Heart left ventricle (tissue), 13 donors: Measurements from ENCODE around the gene MX2.

Source experiments
- POLR2A ChIP-seq, 2 donors: fragments of 450-650 bp; IDR thresholded peaks; one replicate each; pipeline ENCODE4 v1.6.1; 2017; ENCODE audit warnings: antibody characterized with exemption in 2 of 2, mild to moderate bottlenecking in 2 of 2, moderate library complexity in 2 of 2
- TF ChIP-seq, protein P1 (sequence below), 12 donors: fragments of 200-600 bp; sonication (generic) in 4 of 12; IDR thresholded peaks; one replicate each; pipeline versions ENCODE4 v1.5.0 to v1.8.0; 2018 to 2022; ENCODE audit warnings: antibody characterized with exemption in 12 of 12, mild to moderate bottlenecking in 5 of 12
- donor health status: ischemic (EF 13 %, LVEDD 7.1; RV severe dilation, severe dysfunction).
- donor health status: DM: no; HTN: yes; CAD: no.
- donor health status: DM: no; HTN: no; CAD: no.
- donor health status: ischemic (EF 25% LVEDD 6.9; RV normal size, moderate dysfunction).
- donor health status: ischemic (EF 25% LVEDD 5.7; RV mildly dilated, moderate dysfunction).
- donor health status: ischemic (EF 35%, LVEDD 5.7; RV mildly dilated, moderate dysfunction).
- donor health status: nonischemic (EF 11% LVEDD 7.7; RV severe dilation, severe dysfunction).
- donor health status: DM: yes; HTN: yes; CAD: no.
- donor health status: PGD.
- donor health status: ischemic (EF 29% LVEDD 5.4; RV normal size, mild dysfunction).
- donor health status: nonischemic (EF 23%, LVEDD 6.1; RV moderate dilation, normal function).

DNA sequence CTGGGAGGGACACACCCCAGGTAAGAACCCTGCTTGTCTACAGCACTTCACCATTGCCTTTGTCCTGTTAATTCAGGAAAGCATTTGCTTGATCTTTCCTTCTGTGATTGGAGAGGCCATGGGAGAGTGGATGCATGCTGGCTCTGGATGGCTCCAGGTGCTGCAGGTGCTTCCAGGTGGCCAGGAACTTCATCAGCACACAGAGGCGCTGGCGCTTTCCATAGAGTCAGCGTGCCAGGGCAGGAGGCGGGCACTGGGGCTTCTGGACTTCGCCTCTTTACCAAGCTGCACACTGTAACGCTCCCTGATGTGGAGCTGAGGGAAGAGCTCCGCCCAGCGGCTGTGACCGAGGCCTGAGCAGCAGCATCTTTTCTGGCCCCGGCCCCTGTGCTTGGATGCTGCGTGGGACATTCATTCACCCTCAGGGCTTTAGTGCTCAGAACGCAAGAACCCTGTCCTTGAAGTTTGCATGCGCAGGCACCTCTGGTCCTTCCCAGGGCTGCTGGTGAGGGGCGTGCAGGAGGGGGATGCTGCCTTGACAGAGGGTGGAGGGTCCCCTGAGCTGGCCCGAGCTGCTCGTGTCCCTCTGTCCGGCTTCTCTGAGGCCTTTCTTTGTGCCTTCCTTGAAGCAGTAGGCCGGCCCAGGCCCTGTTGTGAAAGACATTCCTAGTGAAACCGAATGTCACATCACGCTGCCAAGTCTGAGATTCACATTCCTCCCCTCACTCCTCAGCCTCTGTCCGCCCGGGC, 1.6 kb upstream of the MX2 start:
- TF ChIP-seq, protein P1, sequence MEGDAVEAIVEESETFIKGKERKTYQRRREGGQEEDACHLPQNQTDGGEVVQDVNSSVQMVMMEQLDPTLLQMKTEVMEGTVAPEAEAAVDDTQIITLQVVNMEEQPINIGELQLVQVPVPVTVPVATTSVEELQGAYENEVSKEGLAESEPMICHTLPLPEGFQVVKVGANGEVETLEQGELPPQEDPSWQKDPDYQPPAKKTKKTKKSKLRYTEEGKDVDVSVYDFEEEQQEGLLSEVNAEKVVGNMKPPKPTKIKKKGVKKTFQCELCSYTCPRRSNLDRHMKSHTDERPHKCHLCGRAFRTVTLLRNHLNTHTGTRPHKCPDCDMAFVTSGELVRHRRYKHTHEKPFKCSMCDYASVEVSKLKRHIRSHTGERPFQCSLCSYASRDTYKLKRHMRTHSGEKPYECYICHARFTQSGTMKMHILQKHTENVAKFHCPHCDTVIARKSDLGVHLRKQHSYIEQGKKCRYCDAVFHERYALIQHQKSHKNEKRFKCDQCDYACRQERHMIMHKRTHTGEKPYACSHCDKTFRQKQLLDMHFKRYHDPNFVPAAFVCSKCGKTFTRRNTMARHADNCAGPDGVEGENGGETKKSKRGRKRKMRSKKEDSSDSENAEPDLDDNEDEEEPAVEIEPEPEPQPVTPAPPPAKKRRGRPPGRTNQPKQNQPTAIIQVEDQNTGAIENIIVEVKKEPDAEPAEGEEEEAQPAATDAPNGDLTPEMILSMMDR (IDR thresholded peaks at IDR 0.05), result no peak
- no peak for TF ChIP-seq POLR2A (IDR thresholded peaks at IDR 0.05)
